Measurements from ENCODE around the gene C21orf58.

DNA sequence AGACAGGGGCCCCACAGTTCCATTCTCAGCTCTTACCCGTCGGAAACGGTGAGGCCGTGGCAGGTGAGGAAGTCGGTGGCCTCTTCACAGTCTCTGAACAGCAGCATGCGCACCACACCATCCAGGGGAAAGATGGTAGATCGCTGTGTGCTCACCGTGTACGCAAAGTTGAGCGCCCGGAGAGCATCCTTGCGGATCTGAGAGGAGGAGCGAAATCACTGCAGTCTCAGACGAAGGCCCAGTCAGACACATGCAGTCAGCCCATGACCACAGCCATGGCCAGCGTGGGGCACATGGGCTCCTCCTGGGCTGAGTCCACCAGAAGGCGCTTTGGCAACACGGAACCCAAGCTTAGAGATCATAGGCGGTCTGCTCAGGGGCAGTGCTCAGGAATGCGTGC lies 56.7 kb downstream of the C21orf58 start:
- TF ChIP-seq, protein P1, sequence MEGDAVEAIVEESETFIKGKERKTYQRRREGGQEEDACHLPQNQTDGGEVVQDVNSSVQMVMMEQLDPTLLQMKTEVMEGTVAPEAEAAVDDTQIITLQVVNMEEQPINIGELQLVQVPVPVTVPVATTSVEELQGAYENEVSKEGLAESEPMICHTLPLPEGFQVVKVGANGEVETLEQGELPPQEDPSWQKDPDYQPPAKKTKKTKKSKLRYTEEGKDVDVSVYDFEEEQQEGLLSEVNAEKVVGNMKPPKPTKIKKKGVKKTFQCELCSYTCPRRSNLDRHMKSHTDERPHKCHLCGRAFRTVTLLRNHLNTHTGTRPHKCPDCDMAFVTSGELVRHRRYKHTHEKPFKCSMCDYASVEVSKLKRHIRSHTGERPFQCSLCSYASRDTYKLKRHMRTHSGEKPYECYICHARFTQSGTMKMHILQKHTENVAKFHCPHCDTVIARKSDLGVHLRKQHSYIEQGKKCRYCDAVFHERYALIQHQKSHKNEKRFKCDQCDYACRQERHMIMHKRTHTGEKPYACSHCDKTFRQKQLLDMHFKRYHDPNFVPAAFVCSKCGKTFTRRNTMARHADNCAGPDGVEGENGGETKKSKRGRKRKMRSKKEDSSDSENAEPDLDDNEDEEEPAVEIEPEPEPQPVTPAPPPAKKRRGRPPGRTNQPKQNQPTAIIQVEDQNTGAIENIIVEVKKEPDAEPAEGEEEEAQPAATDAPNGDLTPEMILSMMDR (IDR thresholded peaks at IDR 0.05) = no peak
- TF ChIP-seq POLR2A (IDR thresholded peaks at IDR 0.05) = no peak
